CD8-positive, alpha-beta memory T cell (primary cell): Measurements from ENCODE around the gene RNPEP. TPM values are rescaled to one million over a fixed set of nuclear protein-coding genes. Genes with fewer than 3 reads are reported as not detected.

Experiments
- CTCF ChIA-PET: fragments of 350-600 bp; sonication (Branson Sonifier 250); formaldehyde crosslinking; loops from one replicate; lab custom pipeline; 2021; ENCODE audit warnings: antibody characterized with exemption; lab: Charles Lee
- POLR2A ChIA-PET: fragments of 350-600 bp; sonication (Branson Sonifier 250); formaldehyde crosslinking; loops from one replicate; lab custom pipeline; 2021; ENCODE audit warnings: antibody characterized with exemption; lab: Charles Lee
- DNase-seq, 5 donors: peaks; one replicate each; pipeline versions ENCODE4 v3.0.0 to v3.0.0-alpha.2; 2020 to 2022; ENCODE audit warnings: mixed read lengths in 1 of 5
- H3K27ac ChIP-seq: one replicate; pipeline ENCODE4 v1.7.0; 2013; ENCODE audit warnings: low read depth, mild to moderate bottlenecking, low read length, moderate library complexity
- H3K27me3 ChIP-seq: 2 replicates; pipeline ENCODE4 v1.7.0; 2013; ENCODE audit warnings: low read length, mild to moderate bottlenecking; ENCODE audit not compliant: insufficient read depth, poor library complexity, severe bottlenecking
- H3K36me3 ChIP-seq: 2 replicates; pipeline ENCODE4 v1.7.0; 2013; ENCODE audit warnings: mild to moderate bottlenecking, low read length, moderate library complexity; ENCODE audit not compliant: insufficient read depth
- H3K4me1 ChIP-seq: 2 replicates; pipeline ENCODE4 v1.7.0; 2013; ENCODE audit warnings: mild to moderate bottlenecking, low read length, moderate library complexity; ENCODE audit not compliant: insufficient read depth
- H3K4me3 ChIP-seq: 2 replicates; pipeline ENCODE4 v1.7.0; 2013; ENCODE audit warnings: mild to moderate bottlenecking, low read length
- H3K9me3 ChIP-seq: 2 replicates; pipeline ENCODE4 v1.7.0; 2013; ENCODE audit warnings: mild to moderate bottlenecking, low read length
- H3K27ac Mint-ChIP-seq, 8 donors: one replicate each; pipeline ENCODE4 v1.8.0; 2020 to 2021; ENCODE audit warnings: mixed read lengths in 8 of 8, mild to moderate bottlenecking in 6 of 8, inconsistent platforms in 3 of 8, moderate library complexity in 3 of 8
- H3K27me3 Mint-ChIP-seq, 2 donors: one replicate each; pipeline ENCODE4 v1.8.0; 2020 to 2021; ENCODE audit warnings: mixed read lengths in 2 of 2, mild to moderate bottlenecking in 1 of 2, moderate library complexity in 1 of 2
- H3K36me3 Mint-ChIP-seq, 3 donors: one replicate each; pipeline ENCODE4 v1.8.0; 2020 to 2021; ENCODE audit warnings: mixed read lengths in 3 of 3, inconsistent platforms in 1 of 3, mild to moderate bottlenecking in 1 of 3
- H3K4me1 Mint-ChIP-seq, 3 donors: one replicate each; pipeline ENCODE4 v1.8.0; 2020 to 2021; ENCODE audit warnings: mixed read lengths in 3 of 3, inconsistent platforms in 1 of 3, mild to moderate bottlenecking in 1 of 3
- H3K4me3 Mint-ChIP-seq, 7 donors: one replicate each; pipeline ENCODE4 v1.8.0; 2020 to 2021; ENCODE audit warnings: mixed read lengths in 7 of 7, mild to moderate bottlenecking in 6 of 7, moderate library complexity in 4 of 7, inconsistent platforms in 2 of 7
- H3K9me3 Mint-ChIP-seq, 5 donors: one replicate each; pipeline ENCODE4 v1.8.0; 2020 to 2022; ENCODE audit warnings: mixed read lengths in 5 of 5, mild to moderate bottlenecking in 3 of 5, moderate library complexity in 2 of 5, inconsistent platforms in 1 of 5
- polyA plus RNA-seq: library from polyadenylated mRNA; unstranded; fragments of 300-500 nt; fragmentation: Illumina TruSeq; gene quantifications from one replicate; pipeline ENCODE4 v1.2.3, GENCODE V29; 2021
- total RNA-seq, 2 experiments: library from RNA; stranded (reverse); gene quantifications; one replicate each; pipeline ENCODE4 v1.2.3, GENCODE V29; 2021

RNPEP gene
- total and polyA plus RNA-seq, 3 experiments from 2014 or later: 30.5 to 36.3 (median 33.2) TPM

DNA sequence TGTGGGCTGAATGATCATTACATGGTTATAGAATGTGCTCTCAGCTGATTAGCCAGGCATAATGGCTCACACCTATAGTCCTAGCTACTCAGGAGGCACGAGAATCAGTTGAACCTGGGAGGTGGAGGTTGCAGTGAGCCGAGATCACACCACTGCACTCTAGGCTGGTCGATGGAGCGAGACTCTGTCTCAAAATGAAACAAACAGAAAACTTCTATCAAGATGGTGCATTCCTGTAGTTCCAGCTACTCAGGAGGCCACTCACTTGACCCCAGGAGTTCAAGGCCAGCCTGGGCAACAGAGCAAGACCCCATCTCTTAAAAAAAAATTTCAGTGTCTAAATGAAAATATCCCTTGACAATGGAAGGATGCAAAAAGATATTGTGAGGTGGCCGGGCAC, 16.3 kb upstream of the RNPEP start:
- Mint-ChIP-seq H3K9me3 (no peaks in the 10 kb centered on the region), H3K27ac (no peak overlapping the region), H3K36me3 (peaks cover 0 to 80% (median 31%) of the 10 kb centered on the region in 3 donors), H3K4me3 (no peak overlapping the region), H3K4me1 (no peaks in the 10 kb centered on the region), H3K27me3 (no peaks in the 10 kb centered on the region)
- no peak overlapping the region for H3K27ac ChIP-seq
- DNase-seq: no peak
- H3K4me3 ChIP-seq: no peak overlapping the region
- ChIA-PET CTCF (no interaction called here), POLR2A (interaction anchor here (1.2 kb wide), 1 partner anchor 11 kb away, joined by 6 read pairs; the partner anchor contains the start of gene TIMM17A)
- H3K4me1 ChIP-seq: no peaks in the 10 kb centered on the region
- H3K9me3 ChIP-seq: no peaks in the 10 kb centered on the region
- H3K36me3 ChIP-seq: peaks cover 56% of the 10 kb centered on the region
- H3K27me3 ChIP-seq: no peaks in the 10 kb centered on the region

DNA sequence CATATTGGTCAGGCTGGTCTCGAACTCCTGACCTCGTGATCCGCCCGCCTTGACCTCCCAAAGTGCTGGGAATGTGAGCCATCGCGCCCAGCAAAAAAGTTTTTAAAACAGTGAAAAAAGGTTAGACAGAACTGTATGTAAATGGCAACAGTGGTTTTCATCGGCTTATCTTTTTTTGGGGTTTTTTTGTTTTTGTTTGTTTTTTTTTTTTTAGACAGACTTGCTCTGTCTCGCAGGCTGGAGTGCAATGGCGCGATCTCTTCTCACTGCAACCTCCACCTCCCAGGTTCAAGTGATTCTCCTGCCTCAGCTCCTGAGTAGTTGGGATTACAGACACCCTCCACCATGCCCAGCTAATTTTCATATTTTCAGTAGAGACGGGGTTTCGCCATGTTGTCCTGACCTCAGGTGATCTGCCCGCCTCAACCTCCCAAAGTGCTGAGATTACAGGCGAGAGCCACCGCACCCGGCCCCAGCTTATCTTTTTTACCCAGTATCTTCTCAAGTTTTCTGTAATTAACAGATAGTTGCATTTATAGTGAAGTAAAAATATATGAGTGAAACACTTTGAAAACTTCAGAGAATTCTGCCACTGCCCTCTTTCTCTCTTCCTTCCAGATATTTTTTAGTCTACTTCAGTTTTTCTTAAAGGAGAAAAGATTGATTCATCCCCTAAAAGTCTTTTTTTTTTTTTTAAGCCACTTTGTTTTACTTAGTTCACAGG, 14.1 kb upstream of the RNPEP start:
- no peak for DNase-seq
- ChIA-PET CTCF (interaction anchor here (1.1 to 1.9 kb wide), 2 partner anchors 72 to 409 kb away, joined by 3 to 17 read pairs; no protein-coding TSS in a partner anchor), POLR2A (no interaction called here)
- H3K27ac ChIP-seq: no peak overlapping the region
- no peak overlapping the region for H3K4me3 ChIP-seq
- Mint-ChIP-seq H3K4me3 (no peak overlapping the region), H3K27ac (no peak overlapping the region), H3K27me3 (no peaks in the 10 kb centered on the region), H3K36me3 (peaks cover 0 to 64% (median 26%) of the 10 kb centered on the region in 3 donors), H3K4me1 (peaks cover 0 to 3% (median 0%) of the 10 kb centered on the region in 3 donors), H3K9me3 (no peaks in the 10 kb centered on the region)
- no peaks in the 10 kb centered on the region for H3K9me3 ChIP-seq
- no peaks in the 10 kb centered on the region for H3K4me1 ChIP-seq
- peaks cover 53% of the 10 kb centered on the region for H3K36me3 ChIP-seq
- no peaks in the 10 kb centered on the region for H3K27me3 ChIP-seq

GRCh38 chr1:201970334-201971159, 11.9 kb upstream of the RNPEP start:
- ChIA-PET POLR2A (no interaction called here), CTCF (interaction anchor here (0.9 to 4.0 kb wide), 3 partner anchors 8 to 79 kb away, joined by 3 to 48 read pairs (median 3); no protein-coding TSS in a partner anchor)
- no peaks in the 10 kb centered on the region for H3K9me3 ChIP-seq

DNA sequence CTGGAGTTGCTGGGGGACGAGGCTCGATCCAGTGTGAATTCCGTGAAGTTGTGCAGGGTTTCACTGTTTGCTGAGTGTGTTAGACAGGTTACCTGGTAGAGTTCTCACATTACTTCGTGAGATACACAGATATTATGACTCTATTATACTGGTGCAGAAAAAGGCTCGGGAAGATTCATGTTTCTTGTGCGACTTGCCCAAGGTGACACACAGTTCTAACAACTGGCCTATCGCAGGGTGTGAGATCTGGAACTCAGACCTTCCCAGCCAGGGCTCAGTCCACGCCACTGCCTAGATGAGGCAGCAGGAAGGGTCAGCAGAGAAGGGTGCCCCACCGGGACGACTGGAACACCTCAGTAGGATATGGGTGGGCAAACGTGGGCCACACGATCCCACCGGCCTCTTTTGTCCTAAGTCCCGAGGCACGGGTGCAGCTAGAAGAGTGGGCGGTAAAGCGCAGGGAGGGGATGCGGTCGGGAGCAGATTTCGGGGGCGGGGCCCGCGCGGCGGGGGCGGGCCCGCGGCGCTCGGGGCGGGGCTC, 296 bp upstream of the RNPEP start:
- POLR2A ChIA-PET: interaction anchor here (1.4 to 1.5 kb wide), 3 partner anchors 18 to 178 kb away, joined by 3 to 9 read pairs (median 6); partner anchors contain the start of genes PTPN7 and TIMM17A
- Histone ChIP-seq H3K4me3 (peak overlapping the region; percentile 60), H3K27me3 (no peaks in the 10 kb centered on the region), H3K36me3 (no peaks in the 10 kb centered on the region), H3K4me1 (peaks cover 16% of the 10 kb centered on the region), H3K9me3 (no peaks in the 10 kb centered on the region), H3K27ac (peak overlapping the region; percentile 73)
- no peaks in the 10 kb centered on the region for H3K9me3 Mint-ChIP-seq
- H3K27me3 Mint-ChIP-seq: no peaks in the 10 kb centered on the region
- H3K27ac Mint-ChIP-seq: peak overlapping the region; percentile 53 to 99 (median 92)
- H3K4me3 Mint-ChIP-seq: peak overlapping the region; percentile 91 to 98 (median 95)
- CTCF ChIA-PET: interaction anchor here (0.6 to 1.7 kb wide), 6 partner anchors 9 to 89 kb away, joined by 3 to 8 read pairs (median 4); partner anchors contain the start of gene ELF3
- peaks cover 0 to 11% (median 2%) of the 10 kb centered on the region in 3 donors for H3K36me3 Mint-ChIP-seq
- H3K4me1 Mint-ChIP-seq: peaks cover 30 to 40% (median 35%) of the 10 kb centered on the region in 3 donors
- DNase-seq: peak in 3 of 5 donors; percentile 55 to 73 (median 66)

More at GRCh38 chr1:201970334-201971159, 11.9 kb upstream of the RNPEP start:
- Histone ChIP-seq H3K27ac (no peak overlapping the region), H3K4me1 (no peaks in the 10 kb centered on the region), H3K36me3 (peaks cover 37% of the 10 kb centered on the region), H3K27me3 (no peaks in the 10 kb centered on the region), H3K4me3 (no peak overlapping the region)
- Mint-ChIP-seq H3K27me3 (no peaks in the 10 kb centered on the region), H3K4me1 (peaks cover 0 to 3% (median 0%) of the 10 kb centered on the region in 3 donors), H3K9me3 (no peaks in the 10 kb centered on the region), H3K36me3 (peaks cover 0 to 49% (median 20%) of the 10 kb centered on the region in 3 donors), H3K4me3 (no peak overlapping the region), H3K27ac (peak overlapping the region in 2 of 8 donors; percentile 0 to 36)
- DNase-seq: no peak

DNA sequence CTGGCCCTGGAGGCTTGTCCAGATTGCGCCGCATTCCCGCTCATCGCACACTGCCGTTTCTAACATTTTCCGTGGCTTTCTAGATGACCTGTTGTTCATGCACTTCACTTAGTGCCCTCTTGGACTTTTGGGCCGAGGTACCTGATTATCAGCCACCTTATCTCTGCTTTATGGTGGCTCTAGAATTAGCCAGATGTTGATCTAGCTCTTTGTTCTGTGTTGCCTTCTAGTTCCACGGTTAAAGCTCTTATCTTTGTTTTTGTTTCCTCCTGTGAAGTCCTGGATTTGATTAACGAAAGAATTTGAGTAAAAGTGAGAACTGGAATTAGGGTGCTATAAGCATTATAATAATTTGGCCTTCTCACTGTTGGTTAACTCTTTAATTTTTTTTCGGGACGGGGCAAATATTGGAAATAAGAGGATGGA, 945 bp downstream of the RNPEP start:
- Mint-ChIP-seq H3K9me3 (no peaks in the 10 kb centered on the region), H3K27ac (peak overlapping the region; percentile 62 to 98 (median 92)), H3K4me1 (peaks cover 30 to 40% (median 35%) of the 10 kb centered on the region in 3 donors), H3K36me3 (peaks cover 0 to 12% (median 2%) of the 10 kb centered on the region in 3 donors), H3K27me3 (no peaks in the 10 kb centered on the region), H3K4me3 (peak overlapping the region; percentile 94 to 98 (median 97))
- Histone ChIP-seq H3K9me3 (no peaks in the 10 kb centered on the region), H3K4me1 (peaks cover 16% of the 10 kb centered on the region), H3K27me3 (no peaks in the 10 kb centered on the region), H3K4me3 (peak overlapping the region; percentile 78), H3K27ac (peak overlapping the region; percentile 73), H3K36me3 (no peaks in the 10 kb centered on the region)
- POLR2A ChIA-PET: interaction anchor here (1.4 to 1.5 kb wide), 3 partner anchors 16 to 177 kb away, joined by 3 to 9 read pairs (median 6); partner anchors contain the start of genes PTPN7 and TIMM17A
- CTCF ChIA-PET: interaction anchor here (1.0 to 1.7 kb wide), 3 partner anchors 11 to 87 kb away, joined by 3 to 8 read pairs (median 5); no protein-coding TSS in a partner anchor
- no peak for DNase-seq

DNA sequence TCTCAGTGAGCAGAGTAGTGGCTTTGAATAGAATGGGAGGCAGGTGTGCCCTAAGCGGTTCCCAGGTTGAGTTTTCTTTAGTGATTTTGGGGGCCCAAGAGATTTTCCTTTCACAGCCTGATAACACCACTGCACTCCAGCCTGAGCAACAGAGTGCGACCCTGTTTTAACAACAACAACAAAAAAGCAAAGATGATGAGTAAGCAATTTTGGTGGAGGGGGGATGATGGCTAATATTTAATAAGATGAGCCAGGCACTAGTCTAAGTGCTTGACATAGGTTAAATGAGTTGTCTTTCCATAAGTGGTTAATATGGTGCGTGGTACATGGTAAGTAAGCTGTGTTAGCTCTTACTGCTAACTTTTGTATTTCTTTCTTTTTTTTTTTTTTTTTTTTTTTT, 2.0 kb downstream of the RNPEP start:
- Mint-ChIP-seq H3K9me3 (no peaks in the 10 kb centered on the region), H3K27ac (peak overlapping the region in 7 of 8 donors; percentile 11 to 80 (median 59)), H3K4me3 (peak overlapping the region in 6 of 7 donors; percentile 7 to 97 (median 46)), H3K4me1 (peaks cover 30 to 40% (median 35%) of the 10 kb centered on the region in 3 donors), H3K36me3 (peaks cover 0 to 23% (median 2%) of the 10 kb centered on the region in 3 donors), H3K27me3 (no peaks in the 10 kb centered on the region)
- Histone ChIP-seq H3K36me3 (peaks cover 10% of the 10 kb centered on the region), H3K27me3 (no peaks in the 10 kb centered on the region), H3K4me3 (no peak overlapping the region), H3K27ac (no peak overlapping the region), H3K4me1 (peaks cover 16% of the 10 kb centered on the region), H3K9me3 (no peaks in the 10 kb centered on the region)
- DNase-seq: no peak
- ChIA-PET POLR2A (no interaction called here), CTCF (interaction anchor here (0.9 kb wide), 1 partner anchor 15 kb away, joined by 3 read pairs; no protein-coding TSS in a partner anchor)

DNA sequence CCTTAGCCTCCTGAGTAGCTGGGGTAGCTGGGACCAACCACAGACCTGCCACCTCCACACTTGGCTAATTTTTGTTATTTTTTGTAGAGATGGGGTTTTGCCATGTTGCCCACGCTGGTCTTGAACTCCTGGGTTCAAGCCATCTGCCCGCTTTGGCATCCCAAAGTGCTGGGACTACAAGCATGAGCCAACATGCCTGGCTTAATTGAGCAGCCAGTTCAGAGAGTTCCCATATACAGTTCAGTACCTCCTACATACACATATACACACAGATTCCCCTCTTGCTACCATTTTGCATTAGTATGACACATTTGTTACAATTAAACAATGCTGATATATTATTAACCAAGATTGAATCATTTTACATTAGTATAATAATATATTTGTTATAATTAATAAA, 2.9 kb downstream of the RNPEP start:
- Mint-ChIP-seq H3K9me3 (no peaks in the 10 kb centered on the region), H3K4me1 (peaks cover 30 to 40% (median 35%) of the 10 kb centered on the region in 3 donors), H3K4me3 (peak overlapping the region in 1 of 7 donors; percentile 63), H3K27me3 (no peaks in the 10 kb centered on the region), H3K36me3 (peaks cover 0 to 32% (median 6%) of the 10 kb centered on the region in 3 donors), H3K27ac (peak overlapping the region in 1 of 8 donors; percentile 56)
- H3K36me3 ChIP-seq: peaks cover 11% of the 10 kb centered on the region
- H3K9me3 ChIP-seq: no peaks in the 10 kb centered on the region
- ChIA-PET POLR2A (interaction anchor here (0.8 kb wide), 1 partner anchor 30 kb away, joined by 3 read pairs; the partner anchor contains the start of gene TIMM17A), CTCF (no interaction called here)
- H3K27ac ChIP-seq: no peak overlapping the region
- DNase-seq: no peak
- no peak overlapping the region for H3K4me3 ChIP-seq
- no peaks in the 10 kb centered on the region for H3K27me3 ChIP-seq
- H3K4me1 ChIP-seq: peaks cover 16% of the 10 kb centered on the region
